Fibroblast of the aortic adventitia (primary cell): Measurements from ENCODE around the gene CHAF1B. TPM values are rescaled to one million over a fixed set of nuclear protein-coding genes. Genes with fewer than 3 reads are reported as not detected.
A peak's percentile ranks its signal among the peaks of the same experiment; 100 is the strongest.

ENCODE experiments used
- DNase-seq: peaks from one replicate; pipeline ENCODE4 v3.0.0-alpha.2; 2010; ENCODE audit warnings: low read depth
- H3K4me3 ChIP-seq: 2 replicates; pipeline ENCODE4 v1.5.1; 2011; ENCODE audit warnings: low read depth, mild to moderate bottlenecking, control low read depth, low read length, moderate library complexity
- total RNA-seq: library from RNA; depleted of rRNA; stranded (reverse); fragments of >200 nt; gene quantifications from 2 replicates; pipeline ENCODE4 v1.2.3, GENCODE V29; 2012; ENCODE audit warnings: low replicate concordance
- TF ChIP-seq, protein P1 (sequence below): IDR thresholded peaks from 2 replicates; pipeline ENCODE4 v1.5.1; 2011; ENCODE audit warnings: mild to moderate bottlenecking, low read length, control low read depth, inconsistent platforms; ENCODE audit not compliant: insufficient read depth

The CHAF1B gene
- total RNA-seq, 1 donor: 7.8 TPM

DNA sequence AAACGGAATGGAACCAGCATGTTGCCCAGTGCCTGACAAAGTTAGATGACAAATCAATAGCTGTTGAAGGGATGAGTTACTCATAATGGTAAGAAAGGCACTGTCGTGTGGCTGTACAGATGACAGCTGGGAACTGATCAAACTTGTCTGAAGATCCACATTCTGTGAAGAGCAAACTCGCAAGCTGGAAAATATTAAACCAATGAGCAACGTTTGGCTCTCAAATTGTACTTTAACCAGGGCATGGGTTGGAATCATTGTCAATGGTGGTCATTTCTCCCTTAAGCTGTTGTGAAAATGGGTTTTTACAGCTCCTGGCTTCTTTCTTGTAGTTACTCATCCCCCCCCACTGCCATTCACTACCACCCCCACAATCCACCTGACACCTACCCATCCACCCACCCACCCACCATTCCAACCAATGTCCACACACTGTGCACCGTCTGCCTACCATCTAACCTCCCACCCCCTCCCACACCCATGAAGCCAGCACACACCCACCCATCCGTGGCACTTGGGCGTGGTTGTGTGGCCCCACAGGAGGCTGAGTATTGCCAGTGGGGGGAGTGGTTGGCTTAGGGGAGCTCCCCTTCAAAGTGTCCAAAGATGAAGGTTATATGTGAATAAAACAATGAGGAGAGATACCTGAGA is 48.0 kb downstream of the CHAF1B start:
- DNase-seq: no peak
- TF ChIP-seq, protein P1, sequence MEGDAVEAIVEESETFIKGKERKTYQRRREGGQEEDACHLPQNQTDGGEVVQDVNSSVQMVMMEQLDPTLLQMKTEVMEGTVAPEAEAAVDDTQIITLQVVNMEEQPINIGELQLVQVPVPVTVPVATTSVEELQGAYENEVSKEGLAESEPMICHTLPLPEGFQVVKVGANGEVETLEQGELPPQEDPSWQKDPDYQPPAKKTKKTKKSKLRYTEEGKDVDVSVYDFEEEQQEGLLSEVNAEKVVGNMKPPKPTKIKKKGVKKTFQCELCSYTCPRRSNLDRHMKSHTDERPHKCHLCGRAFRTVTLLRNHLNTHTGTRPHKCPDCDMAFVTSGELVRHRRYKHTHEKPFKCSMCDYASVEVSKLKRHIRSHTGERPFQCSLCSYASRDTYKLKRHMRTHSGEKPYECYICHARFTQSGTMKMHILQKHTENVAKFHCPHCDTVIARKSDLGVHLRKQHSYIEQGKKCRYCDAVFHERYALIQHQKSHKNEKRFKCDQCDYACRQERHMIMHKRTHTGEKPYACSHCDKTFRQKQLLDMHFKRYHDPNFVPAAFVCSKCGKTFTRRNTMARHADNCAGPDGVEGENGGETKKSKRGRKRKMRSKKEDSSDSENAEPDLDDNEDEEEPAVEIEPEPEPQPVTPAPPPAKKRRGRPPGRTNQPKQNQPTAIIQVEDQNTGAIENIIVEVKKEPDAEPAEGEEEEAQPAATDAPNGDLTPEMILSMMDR: no peak
- no peak overlapping the region for H3K4me3 ChIP-seq

DNA sequence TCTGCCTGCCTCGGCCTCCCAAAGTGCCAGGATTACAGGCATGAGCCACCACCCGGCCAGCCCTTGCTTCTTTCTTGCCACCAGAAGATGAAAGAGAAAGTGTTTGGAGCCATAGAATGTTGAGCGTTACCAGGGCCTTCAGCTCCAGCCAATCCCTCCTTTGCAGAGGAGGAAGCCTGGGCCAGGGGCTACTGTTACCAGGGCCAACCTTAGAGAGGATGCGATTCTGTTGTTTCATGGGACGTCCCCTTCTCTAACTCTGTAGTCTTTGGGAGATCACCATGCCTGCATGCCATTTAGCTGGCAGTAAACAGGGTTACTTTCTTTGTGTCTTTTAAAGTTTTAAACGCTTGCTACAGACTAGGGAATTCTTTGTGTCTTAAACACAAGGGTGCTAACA is 49.0 kb downstream of the CHAF1B start:
- TF ChIP-seq, protein P1: no peak
- no peak overlapping the region for H3K4me3 ChIP-seq
- DNase-seq: no peak

DNA sequence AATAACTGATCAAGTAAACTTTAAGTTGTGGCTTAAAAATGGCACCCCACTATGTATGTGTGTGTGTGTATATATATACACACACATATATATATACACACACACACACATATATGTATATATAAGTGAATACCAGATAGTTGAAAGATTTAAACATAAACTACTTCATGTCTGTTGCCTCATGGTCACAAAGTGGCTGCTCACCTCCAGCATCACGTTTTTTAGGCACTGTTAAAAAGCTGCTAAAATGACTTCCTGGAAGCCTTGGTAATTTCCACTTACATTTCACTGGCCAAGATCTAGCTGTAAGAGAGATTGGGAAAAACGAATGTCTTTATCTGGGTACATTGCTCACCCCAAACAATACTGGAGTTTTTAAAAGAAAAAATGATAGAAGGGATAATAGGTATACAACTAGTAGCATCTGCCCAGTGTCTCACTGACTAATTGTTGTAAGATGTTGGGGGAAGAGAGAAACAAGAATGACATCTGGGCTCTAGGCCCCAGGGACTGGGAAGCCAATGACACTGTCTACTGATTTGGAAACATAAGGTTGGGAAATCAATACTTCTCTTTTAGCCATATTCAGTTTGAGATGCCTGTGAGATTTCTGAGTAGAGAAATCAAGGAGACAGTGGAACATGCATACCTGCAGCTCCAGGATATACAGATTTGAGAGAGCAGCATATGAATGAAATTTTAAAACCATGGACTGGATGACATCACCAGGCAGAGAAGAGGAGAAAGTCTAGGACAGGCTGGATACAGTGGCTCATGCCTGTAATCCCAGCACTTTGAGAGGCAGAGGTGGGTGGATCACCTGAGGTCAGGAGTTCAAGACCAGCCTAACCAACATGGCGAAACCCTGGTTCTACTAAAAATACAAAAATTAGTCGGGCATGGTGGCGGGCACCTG is 51.9 kb downstream of the CHAF1B start:
- H3K4me3 ChIP-seq: no peak overlapping the region
- TF ChIP-seq, protein P1: no peak
- peak; percentile 26 for DNase-seq

DNA sequence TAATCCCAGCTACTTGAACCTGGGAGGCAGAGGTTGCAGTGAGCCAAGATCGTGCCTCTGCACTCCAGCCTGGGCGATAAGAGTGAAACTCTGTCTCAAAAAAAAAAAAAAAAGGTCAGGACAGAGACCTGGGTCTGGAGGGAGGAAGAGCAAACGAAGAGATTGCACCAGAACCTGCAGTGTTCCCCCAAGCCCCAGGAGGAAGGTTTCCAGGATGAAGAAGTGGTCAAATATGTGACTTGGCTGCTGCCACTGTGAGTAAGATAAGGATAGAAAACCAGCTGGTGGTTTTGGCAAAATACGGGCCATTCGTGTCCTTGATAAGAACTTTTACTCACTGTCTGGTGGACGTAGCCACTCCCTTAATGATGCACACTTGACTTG is 52.5 kb downstream of the CHAF1B start:
- H3K4me3 ChIP-seq: no peak overlapping the region
- TF ChIP-seq, protein P1: no peak
- peak; percentile 99 for DNase-seq

DNA sequence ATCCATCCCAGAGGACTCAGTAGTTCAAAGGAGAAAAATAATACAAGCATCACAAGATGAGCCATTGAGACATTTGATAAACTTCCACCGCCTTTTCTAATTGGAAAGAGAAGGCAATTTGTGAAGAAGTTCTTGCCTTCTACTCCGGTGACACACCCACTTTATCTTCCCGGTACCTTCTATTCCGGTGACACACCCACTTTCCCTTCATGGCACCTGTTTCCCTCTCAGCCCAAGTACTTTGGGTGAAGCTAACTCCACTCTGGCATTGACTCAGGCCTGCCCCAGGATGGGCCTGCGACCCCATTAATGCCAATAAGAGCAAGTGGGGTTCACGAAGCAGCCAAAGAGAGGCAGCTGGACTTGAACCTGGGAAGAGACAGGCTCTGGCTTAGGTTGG is 56.5 kb downstream of the CHAF1B start:
- no peak for DNase-seq
- TF ChIP-seq, protein P1: no peak
- no peak overlapping the region for H3K4me3 ChIP-seq

DNA sequence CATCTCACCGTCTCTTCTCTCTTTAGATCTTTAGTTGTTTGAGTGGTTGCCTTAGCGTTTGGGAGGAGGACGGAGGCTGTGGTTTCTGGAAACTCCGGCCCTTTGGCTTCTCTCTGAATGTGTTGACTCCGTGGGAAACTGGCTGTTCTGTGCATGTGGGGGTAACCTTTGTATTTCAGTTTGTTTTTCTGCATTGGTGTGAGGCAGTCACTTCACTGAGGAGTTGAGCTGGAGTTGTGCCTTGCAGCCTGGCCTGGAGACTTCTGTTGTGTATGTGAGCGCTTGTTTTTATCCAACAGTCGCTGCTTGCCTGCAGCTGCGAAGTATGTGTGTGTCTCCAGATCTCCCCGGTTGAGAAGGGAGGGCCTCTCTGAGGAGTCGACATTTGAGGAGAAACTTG is 61.1 kb downstream of the CHAF1B start:
- no peak for DNase-seq
- H3K4me3 ChIP-seq: no peak overlapping the region
- TF ChIP-seq, protein P1: no peak
